ENCODE measurements around the gene HOXD3.

DNA sequence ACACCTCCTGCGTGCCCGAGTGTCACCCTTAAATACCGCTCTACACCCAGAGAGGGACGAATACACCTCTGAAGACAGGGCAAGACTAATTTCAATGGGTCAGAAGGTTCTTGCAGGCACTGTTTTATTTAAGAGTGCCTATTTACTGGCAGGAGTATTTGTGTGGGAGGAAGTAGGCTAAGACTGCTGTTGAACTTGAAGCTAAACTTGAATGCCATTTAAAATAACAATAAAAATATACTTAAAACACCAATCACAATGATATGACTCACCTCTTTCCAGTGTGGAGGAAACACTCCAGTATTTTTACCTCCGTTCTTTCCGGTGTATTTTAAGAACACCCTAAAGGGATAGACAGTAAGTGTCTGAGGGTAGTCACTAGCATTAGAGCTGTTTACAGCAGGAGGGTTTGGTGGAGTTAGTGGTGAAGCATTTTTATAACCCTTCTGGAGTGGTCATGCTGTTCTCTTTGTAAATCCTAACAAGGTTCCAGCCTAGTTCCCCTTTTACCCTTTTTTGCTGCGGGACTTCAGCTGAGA is 21.7 kb downstream of the HOXD3 start:
- TF ChIP-seq RAD21 (IDR thresholded peaks at IDR 0.05): no peak
- TF ChIP-seq, protein P1, sequence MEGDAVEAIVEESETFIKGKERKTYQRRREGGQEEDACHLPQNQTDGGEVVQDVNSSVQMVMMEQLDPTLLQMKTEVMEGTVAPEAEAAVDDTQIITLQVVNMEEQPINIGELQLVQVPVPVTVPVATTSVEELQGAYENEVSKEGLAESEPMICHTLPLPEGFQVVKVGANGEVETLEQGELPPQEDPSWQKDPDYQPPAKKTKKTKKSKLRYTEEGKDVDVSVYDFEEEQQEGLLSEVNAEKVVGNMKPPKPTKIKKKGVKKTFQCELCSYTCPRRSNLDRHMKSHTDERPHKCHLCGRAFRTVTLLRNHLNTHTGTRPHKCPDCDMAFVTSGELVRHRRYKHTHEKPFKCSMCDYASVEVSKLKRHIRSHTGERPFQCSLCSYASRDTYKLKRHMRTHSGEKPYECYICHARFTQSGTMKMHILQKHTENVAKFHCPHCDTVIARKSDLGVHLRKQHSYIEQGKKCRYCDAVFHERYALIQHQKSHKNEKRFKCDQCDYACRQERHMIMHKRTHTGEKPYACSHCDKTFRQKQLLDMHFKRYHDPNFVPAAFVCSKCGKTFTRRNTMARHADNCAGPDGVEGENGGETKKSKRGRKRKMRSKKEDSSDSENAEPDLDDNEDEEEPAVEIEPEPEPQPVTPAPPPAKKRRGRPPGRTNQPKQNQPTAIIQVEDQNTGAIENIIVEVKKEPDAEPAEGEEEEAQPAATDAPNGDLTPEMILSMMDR (IDR thresholded peaks at IDR 0.05; ENCODE audit: low read depth, low read length, missing input control): no peak
- no peak for TF ChIP-seq EGR1 (IDR thresholded peaks at IDR 0.05; ENCODE audit: low read depth in 2 of 2)
- TF ChIP-seq, protein P2, sequence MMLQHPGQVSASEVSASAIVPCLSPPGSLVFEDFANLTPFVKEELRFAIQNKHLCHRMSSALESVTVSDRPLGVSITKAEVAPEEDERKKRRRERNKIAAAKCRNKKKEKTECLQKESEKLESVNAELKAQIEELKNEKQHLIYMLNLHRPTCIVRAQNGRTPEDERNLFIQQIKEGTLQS (IDR thresholded peaks at IDR 0.05): no peak
- TF ChIP-seq, protein P3, sequence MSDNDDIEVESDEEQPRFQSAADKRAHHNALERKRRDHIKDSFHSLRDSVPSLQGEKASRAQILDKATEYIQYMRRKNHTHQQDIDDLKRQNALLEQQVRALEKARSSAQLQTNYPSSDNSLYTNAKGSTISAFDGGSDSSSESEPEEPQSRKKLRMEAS (IDR thresholded peaks at IDR 0.05): no peak
- TF ChIP-seq JUND (IDR thresholded peaks at IDR 0.05): no peak
- TF ChIP-seq, protein P4, sequence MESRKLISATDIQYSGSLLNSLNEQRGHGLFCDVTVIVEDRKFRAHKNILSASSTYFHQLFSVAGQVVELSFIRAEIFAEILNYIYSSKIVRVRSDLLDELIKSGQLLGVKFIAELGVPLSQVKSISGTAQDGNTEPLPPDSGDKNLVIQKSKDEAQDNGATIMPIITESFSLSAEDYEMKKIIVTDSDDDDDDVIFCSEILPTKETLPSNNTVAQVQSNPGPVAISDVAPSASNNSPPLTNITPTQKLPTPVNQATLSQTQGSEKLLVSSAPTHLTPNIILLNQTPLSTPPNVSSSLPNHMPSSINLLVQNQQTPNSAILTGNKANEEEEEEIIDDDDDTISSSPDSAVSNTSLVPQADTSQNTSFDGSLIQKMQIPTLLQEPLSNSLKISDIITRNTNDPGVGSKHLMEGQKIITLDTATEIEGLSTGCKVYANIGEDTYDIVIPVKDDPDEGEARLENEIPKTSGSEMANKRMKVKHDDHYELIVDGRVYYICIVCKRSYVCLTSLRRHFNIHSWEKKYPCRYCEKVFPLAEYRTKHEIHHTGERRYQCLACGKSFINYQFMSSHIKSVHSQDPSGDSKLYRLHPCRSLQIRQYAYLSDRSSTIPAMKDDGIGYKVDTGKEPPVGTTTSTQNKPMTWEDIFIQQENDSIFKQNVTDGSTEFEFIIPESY (IDR thresholded peaks at IDR 0.05): no peak
- no peak for TF ChIP-seq YY1 (IDR thresholded peaks at IDR 0.05)

All from liver (tissue), 3 donors.